ENCODE data around the gene KCNQ4. TPM values are rescaled to one million over a fixed set of nuclear protein-coding genes. Genes with fewer than 3 reads are reported as not detected.

KCNQ4 gene
- total and polyA plus RNA-seq, 10 of the 15 experiments (the other 5 are each of a cell fraction or from before 2014, with no cell fraction given) = 0.04 to 0.18 (median 0.08) TPM; not detected in 2

- Histone ChIP-seq H3K4me3 (no peak overlapping the region), H2AFZ (ENCODE audit: control insufficient read depth, low read depth, low read length) (no peak overlapping the region), H3K4me2 (ENCODE audit: control insufficient read depth, insufficient read depth) (no peak overlapping the region), H3K4me1 (ENCODE audit: control insufficient read depth, insufficient read depth, low read length) (peaks cover 45% of the 10 kb centered on the region), H3K9ac (ENCODE audit: control insufficient read depth, insufficient read depth, low read length) (no peak overlapping the region), H3K36me3 (ENCODE audit: control insufficient read depth in 2 of 2, insufficient read depth in 2 of 2, low read length in 1 of 2) (no peaks in the 10 kb centered on the region), H3K9me3 (replicated peaks; ENCODE audit: control insufficient read depth, insufficient read depth, low read length) (no peaks in the 10 kb centered on the region), H3K27me3 (replicated peaks in 1 of 2; ENCODE audit: control insufficient read depth in 2 of 2, insufficient read depth in 2 of 2, low read length in 1 of 2) (no peaks in the 10 kb centered on the region), H3K27ac (ENCODE audit: control insufficient read depth, insufficient read depth) (no peak overlapping the region), H4K20me1 (ENCODE audit: control insufficient read depth, insufficient read depth) (no peaks in the 10 kb centered on the region), H3K79me2 (ENCODE audit: control insufficient read depth, insufficient read depth, low read length) (no peaks in the 10 kb centered on the region)
- 59% methylated on average over 8 of the region's 8 CpGs for WGBS (ENCODE audit: insufficient coverage, insufficient replicate concordance, low lambda C conversion rate, missing lambda C conversion rate)
- no peak for DNase-seq (ENCODE audit: low read depth, low spot score)
- no peak for ATAC-seq
- ChIA-PET CTCF (interaction anchor here (1.0 to 2.8 kb wide), 5 partner anchors 9 to 153 kb away, joined by 3 to 11 read pairs (median 8); no protein-coding TSS in a partner anchor), POLR2A (no interaction called here), RAD21 (ENCODE audit: unreplicated experiment) (interaction anchor here (1.6 kb wide), 1 partner anchor 107 kb away, joined by 3 read pairs; the partner anchor contains the start of gene NFYC), SMC1A (ENCODE audit: uncharacterized antibody, unreplicated experiment) (interaction anchor here (2.1 kb wide), 1 partner anchor 24 kb away, joined by 7 read pairs; no protein-coding TSS in a partner anchor)
- FAIRE-seq = no peak
- in situ Hi-C loops (cut with MboI) (no loop called here), intact Hi-C loops (cut with micrococcal nuclease; ENCODE audit: unreplicated experiment) (no loop called here)
- no TSS peak for BruUV-seq (replicated peaks)
- TF ChIP-seq SPI1 (IDR thresholded peaks at IDR 0.05; ENCODE audit: borderline replicate concordance, insufficient read depth, low read depth, low read length) (peak; percentile 45; the same call in 1 of the 2 replicates), KDM1A (IDR thresholded peaks at IDR 0.05; ENCODE audit: borderline replicate concordance) (no peak)
Measured at GRCh38 chr1:40798366-40799281, 15.0 kb downstream of the KCNQ4 start.

DNA sequence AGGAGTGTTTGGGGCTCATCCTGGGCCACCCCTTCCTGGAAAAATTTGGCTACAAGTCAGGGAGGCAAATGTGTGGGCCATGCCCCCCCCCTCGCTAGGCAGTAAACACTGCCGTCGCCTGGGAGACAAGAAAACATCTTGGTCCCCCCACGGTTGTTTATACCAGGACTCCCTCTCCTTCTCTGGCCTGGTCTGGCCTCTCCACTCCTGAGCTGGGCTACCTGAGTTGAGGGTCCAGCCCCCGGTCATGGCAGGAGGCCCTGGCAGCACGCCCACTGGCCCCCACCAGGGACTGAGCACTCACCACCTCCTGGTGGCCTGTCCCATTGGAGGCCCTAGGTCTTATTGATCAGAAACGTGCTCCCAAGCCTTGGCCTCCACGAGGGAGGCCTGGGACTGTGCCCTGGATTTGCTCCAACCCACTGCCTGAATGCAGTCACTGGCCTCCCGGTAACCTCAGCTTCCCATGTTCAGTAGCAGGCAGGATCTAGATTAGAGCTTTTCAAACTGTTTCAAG lies 15.8 kb downstream of the KCNQ4 start:
- SMC1A ChIA-PET (ENCODE audit: uncharacterized antibody, unreplicated experiment) = no interaction called here
- WGBS (ENCODE audit: insufficient coverage, insufficient replicate concordance, low lambda C conversion rate, missing lambda C conversion rate) = 64% methylated on average over 9 of the region's 9 CpGs
- no peaks in the 10 kb centered on the region for H4K20me1 ChIP-seq (ENCODE audit: control insufficient read depth, insufficient read depth)
- no peak overlapping the region for H3K9ac ChIP-seq (ENCODE audit: control insufficient read depth, insufficient read depth, low read length)
- intact Hi-C loops (cut with micrococcal nuclease; ENCODE audit: unreplicated experiment) (no loop called here), in situ Hi-C loops (cut with MboI) (no loop called here)
- H3K4me1 ChIP-seq (ENCODE audit: control insufficient read depth, insufficient read depth, low read length) = peaks cover 49% of the 10 kb centered on the region
- RAD21 ChIA-PET (ENCODE audit: unreplicated experiment) = no interaction called here
- no peak overlapping the region for H3K4me2 ChIP-seq (ENCODE audit: control insufficient read depth, insufficient read depth)
- no peaks in the 10 kb centered on the region for H3K79me2 ChIP-seq (ENCODE audit: control insufficient read depth, insufficient read depth, low read length)
- no peaks in the 10 kb centered on the region for H3K36me3 ChIP-seq (ENCODE audit: control insufficient read depth in 2 of 2, insufficient read depth in 2 of 2, low read length in 1 of 2)
- TF ChIP-seq ZNF24 (IDR thresholded peaks at IDR 0.05) (no peak), RAD21 (IDR thresholded peaks at IDR 0.05; ENCODE audit: insufficient read depth, low read depth, low read length) (no peak), NFYA (IDR thresholded peaks at IDR 0.05; ENCODE audit: borderline replicate concordance, low read depth, low read length) (no peak), NR2F1 (conservative IDR thresholded peaks at IDR 0.05) (no peak), ATF7 (IDR thresholded peaks at IDR 0.05; ENCODE audit: low read depth) (no peak), HCFC1 (IDR thresholded peaks at IDR 0.05; ENCODE audit: low read length) (no peak), EGR1 (IDR thresholded peaks at IDR 0.05; ENCODE audit: borderline replicate concordance in 1 of 2, low read depth in 2 of 2, low read length in 2 of 2) (no peak), SMAD1 (IDR thresholded peaks at IDR 0.05; ENCODE audit: low read depth, partially characterized antibody) (no peak), SPI1 (IDR thresholded peaks at IDR 0.05; ENCODE audit: borderline replicate concordance, insufficient read depth, low read depth, low read length) (no peak), TCF12 (IDR thresholded peaks at IDR 0.05; ENCODE audit: low read depth, low read length) (no peak)
- TF ChIP-seq, protein P1, sequence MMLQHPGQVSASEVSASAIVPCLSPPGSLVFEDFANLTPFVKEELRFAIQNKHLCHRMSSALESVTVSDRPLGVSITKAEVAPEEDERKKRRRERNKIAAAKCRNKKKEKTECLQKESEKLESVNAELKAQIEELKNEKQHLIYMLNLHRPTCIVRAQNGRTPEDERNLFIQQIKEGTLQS (IDR thresholded peaks at IDR 0.05; ENCODE audit: borderline replicate concordance, extremely low read depth, low read depth, low read length) = no peak
- CTCF ChIA-PET = interaction anchor here (1.0 to 2.5 kb wide), 3 partner anchors 9 to 130 kb away, joined by 3 to 9 read pairs (median 3); no protein-coding TSS in a partner anchor
- no peak overlapping the region for H2AFZ ChIP-seq (ENCODE audit: control insufficient read depth, low read depth, low read length)
- H3K27ac ChIP-seq (ENCODE audit: control insufficient read depth, insufficient read depth) = no peak overlapping the region
- H3K27me3 ChIP-seq (replicated peaks in 1 of 2; ENCODE audit: control insufficient read depth in 2 of 2, insufficient read depth in 2 of 2, low read length in 1 of 2) = no peaks in the 10 kb centered on the region
- ATAC-seq (no peak), FAIRE-seq (no peak), DNase-seq (ENCODE audit: low read depth, low spot score) (no peak)
- POLR2A ChIA-PET = no interaction called here
- BruUV-seq (replicated peaks) = no TSS peak
- H3K9me3 ChIP-seq (replicated peaks; ENCODE audit: control insufficient read depth, insufficient read depth, low read length) = no peaks in the 10 kb centered on the region
- H3K4me3 ChIP-seq = no peak overlapping the region

All from GM12878 (cell line).